Activated CD4-positive, alpha-beta memory T cell treated with anti-CD3 and anti-CD28 coated beads for 36 hours (primary cell): ENCODE measurements around the gene FAM174A. TPM values are rescaled to one million over a fixed set of nuclear protein-coding genes. Genes with fewer than 3 reads are reported as not detected.

Experiments used
- CTCF ChIA-PET: fragments of 350-600 bp; sonication (Branson Sonifier 250); formaldehyde crosslinking; loops from one replicate; lab custom pipeline; 2021; ENCODE audit warnings: antibody characterized with exemption, inconsistent platforms; lab: Charles Lee
- POLR2A ChIA-PET: fragments of 350-600 bp; sonication (Branson Sonifier 250); formaldehyde crosslinking; loops from one replicate; lab custom pipeline; 2021; ENCODE audit warnings: antibody characterized with exemption; lab: Charles Lee
- DNase-seq: peaks from one replicate; pipeline ENCODE4 v3.0.0-alpha.2; 2020
- H3K27ac Mint-ChIP-seq: one replicate; pipeline ENCODE4 v1.8.0; 2021; ENCODE audit warnings: mixed read lengths
- H3K27me3 Mint-ChIP-seq: one replicate; pipeline ENCODE4 v1.8.0; 2021; ENCODE audit warnings: mixed read lengths
- H3K36me3 Mint-ChIP-seq: one replicate; pipeline ENCODE4 v1.8.0; 2021; ENCODE audit warnings: mixed read lengths
- H3K4me1 Mint-ChIP-seq: one replicate; pipeline ENCODE4 v1.8.0; 2021; ENCODE audit warnings: low read depth, mixed read lengths
- H3K4me3 Mint-ChIP-seq: one replicate; pipeline ENCODE4 v1.8.0; 2021; ENCODE audit warnings: mild to moderate bottlenecking, mixed read lengths
- H3K9me3 Mint-ChIP-seq: one replicate; pipeline ENCODE4 v1.8.0; 2021; ENCODE audit warnings: mixed read lengths
- intact Hi-C: fragments of 100-400 bp; cut with micrococcal nuclease; formaldehyde crosslinking; loops from one replicate; pipeline ENCODE4 v1.15.1; 2023
- total RNA-seq, 2 experiments: library from RNA; stranded (reverse); gene quantifications; one replicate each; pipeline ENCODE4 v1.2.3, GENCODE V29; 2021

Gene FAM174A
- 1 to 10 TPM; 5.8 to 8.3 TPM for total RNA-seq

GRCh38 chr5:100535060-100536005, at the start of gene FAM174A:
Gene FAM174A, plus strand, starts transcription at chr5:100535374. Its CDS starts 157 bp downstream, at chr5:100535531.
- POLR2A ChIA-PET, result interaction anchor here (0.6 kb wide), 2 partner anchors 353 to 367 kb away, joined by 3 read pairs; no protein-coding TSS in a partner anchor
- peaks cover 15% of the 10 kb centered on the region for H3K9me3 Mint-ChIP-seq
- H3K36me3 Mint-ChIP-seq, result peaks cover 13% of the 10 kb centered on the region
- peak within 1 kb of the TSS; percentile 98 for H3K4me3 Mint-ChIP-seq
- intact Hi-C loops, result loop anchor here (1.0 to 5.0 kb wide), 3 partner anchors 31 to 1608 kb away; partner anchors contain the start of genes CHD1 and ST8SIA4
- H3K27me3 Mint-ChIP-seq, result no peaks in the 10 kb centered on the region
- DNase-seq, result peak; percentile 96
- CTCF ChIA-PET, result interaction anchor here (1.3 kb wide), 1 partner anchor 10 kb away, joined by 3 read pairs; no protein-coding TSS in a partner anchor
- H3K27ac Mint-ChIP-seq, result peak within 1 kb of the TSS; percentile 87
- peaks cover 22% of the 10 kb centered on the region for H3K4me1 Mint-ChIP-seq

GRCh38 chr5:100493996-100494395, 41.2 kb upstream of the FAM174A start:
- no peaks in the 10 kb centered on the region for H3K27me3 Mint-ChIP-seq
- no peak overlapping the region for H3K4me3 Mint-ChIP-seq
- H3K36me3 Mint-ChIP-seq, result peaks cover under 1% of the 10 kb centered on the region
- H3K27ac Mint-ChIP-seq, result no peak overlapping the region
- H3K9me3 Mint-ChIP-seq, result peaks cover 4% of the 10 kb centered on the region
- CTCF ChIA-PET, result no interaction called here
- DNase-seq, result no peak
- no peaks in the 10 kb centered on the region for H3K4me1 Mint-ChIP-seq
- intact Hi-C loops, result no loop called here
- POLR2A ChIA-PET, result no interaction called here

DNA sequence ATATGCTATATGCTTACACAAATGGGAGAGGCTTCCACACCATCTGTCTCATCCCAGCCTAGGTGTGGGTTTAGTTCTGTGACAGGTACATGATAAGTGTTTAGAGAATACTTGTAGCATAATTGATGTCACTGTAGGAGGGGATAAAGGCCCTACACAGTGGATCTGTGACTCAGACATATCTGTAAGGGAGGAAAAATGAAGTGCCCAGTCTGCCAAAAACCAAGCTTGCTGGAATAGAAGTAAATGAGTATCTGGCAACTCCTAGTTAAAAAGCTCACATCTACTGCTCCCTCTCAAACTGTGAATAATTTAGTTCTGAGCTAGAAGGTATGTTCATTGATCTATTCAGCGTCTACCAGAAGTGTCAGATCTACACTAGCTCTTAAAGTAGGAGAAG, 38.9 kb upstream of the FAM174A start:
- DNase-seq, result no peak
- CTCF ChIA-PET, result interaction anchor here (1.5 kb wide), 1 partner anchor 22 kb away, joined by 3 read pairs; no protein-coding TSS in a partner anchor
- Mint-ChIP-seq H3K4me3 (no peak overlapping the region), H3K36me3 (no peaks in the 10 kb centered on the region), H3K27me3 (no peaks in the 10 kb centered on the region), H3K9me3 (no peaks in the 10 kb centered on the region), H3K27ac (no peak overlapping the region), H3K4me1 (no peaks in the 10 kb centered on the region)
- intact Hi-C loops, result no loop called here
- POLR2A ChIA-PET, result no interaction called here

DNA sequence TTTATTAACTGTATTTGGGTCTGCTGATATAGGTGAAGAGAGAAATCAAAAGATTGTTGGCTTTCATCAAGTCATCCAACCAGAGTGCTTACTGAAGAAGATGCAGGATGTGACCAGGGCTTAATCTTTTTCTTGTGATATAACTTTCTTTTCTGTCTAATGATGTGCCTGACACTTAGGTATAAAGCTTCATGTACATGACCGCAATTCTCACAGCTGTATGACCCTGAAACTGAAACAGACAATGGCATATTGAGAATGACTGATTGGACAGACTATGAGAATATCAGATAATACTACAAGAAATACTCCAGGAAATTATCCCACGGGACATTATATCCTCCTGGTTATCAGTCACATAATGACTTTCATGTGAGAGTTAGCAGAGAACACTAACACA, 32.5 kb upstream of the FAM174A start:
- no peaks in the 10 kb centered on the region for H3K27me3 Mint-ChIP-seq
- H3K4me3 Mint-ChIP-seq, result no peak overlapping the region
- no peak for DNase-seq
- no peaks in the 10 kb centered on the region for H3K9me3 Mint-ChIP-seq
- CTCF ChIA-PET, result no interaction called here
- POLR2A ChIA-PET, result no interaction called here
- no peak overlapping the region for H3K27ac Mint-ChIP-seq
- no peaks in the 10 kb centered on the region for H3K4me1 Mint-ChIP-seq
- no peaks in the 10 kb centered on the region for H3K36me3 Mint-ChIP-seq
- intact Hi-C loops, result no loop called here

GRCh38 chr5:100505984-100506670, 29.0 kb upstream of the FAM174A start:
- Mint-ChIP-seq H3K4me1 (no peaks in the 10 kb centered on the region), H3K9me3 (no peaks in the 10 kb centered on the region), H3K27ac (no peak overlapping the region), H3K36me3 (no peaks in the 10 kb centered on the region), H3K27me3 (no peaks in the 10 kb centered on the region), H3K4me3 (no peak overlapping the region)
- ChIA-PET POLR2A (no interaction called here), CTCF (no interaction called here)
- intact Hi-C loops, result no loop called here
- no peak for DNase-seq

DNA sequence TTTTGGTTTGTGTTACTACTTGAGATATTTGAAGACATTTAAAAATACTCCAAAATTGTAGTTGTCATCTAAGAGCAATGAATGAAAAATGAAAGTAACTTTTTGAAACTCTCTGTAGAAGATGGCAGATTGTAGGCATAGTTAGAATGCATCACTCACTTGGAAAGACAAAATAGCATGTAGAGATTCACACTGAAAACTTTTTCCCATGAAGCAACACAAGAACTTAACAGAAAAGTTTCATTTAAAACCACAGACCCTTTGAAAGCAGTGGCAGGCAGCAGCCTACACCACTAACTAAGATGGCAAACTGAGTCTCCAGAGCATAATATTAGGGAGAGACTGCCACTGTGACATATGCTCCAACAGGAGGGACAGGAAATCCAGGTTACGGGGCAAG, 18.9 kb upstream of the FAM174A start:
- DNase-seq, result no peak
- no peaks in the 10 kb centered on the region for H3K4me1 Mint-ChIP-seq
- peaks cover 8% of the 10 kb centered on the region for H3K36me3 Mint-ChIP-seq
- peaks cover 9% of the 10 kb centered on the region for H3K27me3 Mint-ChIP-seq
- H3K4me3 Mint-ChIP-seq, result no peak overlapping the region
- CTCF ChIA-PET, result no interaction called here
- intact Hi-C loops, result no loop called here
- POLR2A ChIA-PET, result no interaction called here
- no peak overlapping the region for H3K27ac Mint-ChIP-seq
- H3K9me3 Mint-ChIP-seq, result peaks cover 27% of the 10 kb centered on the region

GRCh38 chr5:100517301-100517974, 17.7 kb upstream of the FAM174A start:
- H3K4me3 Mint-ChIP-seq, result no peak overlapping the region
- no peak overlapping the region for H3K27ac Mint-ChIP-seq

DNA sequence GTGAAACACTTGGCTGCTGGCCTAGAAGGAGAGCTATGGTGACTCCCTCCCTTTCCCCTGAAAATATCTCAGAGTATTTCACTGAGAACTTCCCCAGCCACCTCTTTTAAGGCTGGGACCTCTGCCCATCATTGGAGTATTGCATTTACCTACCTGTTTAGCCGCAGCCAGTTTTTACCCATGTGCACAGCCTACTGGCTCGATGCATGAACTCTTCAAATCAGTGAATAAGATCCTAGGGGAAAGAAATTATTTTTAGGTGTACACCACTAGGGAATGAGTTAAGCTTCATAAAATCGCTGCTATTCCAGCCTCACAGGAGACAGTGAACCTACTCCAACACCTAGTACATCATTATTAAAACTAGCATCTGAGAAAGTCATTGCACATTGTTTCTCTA, 16.8 kb upstream of the FAM174A start:
- POLR2A ChIA-PET, result no interaction called here
- Mint-ChIP-seq H3K4me3 (no peak overlapping the region), H3K4me1 (no peaks in the 10 kb centered on the region), H3K27me3 (peaks cover 12% of the 10 kb centered on the region), H3K9me3 (peaks cover 27% of the 10 kb centered on the region), H3K36me3 (peaks cover 8% of the 10 kb centered on the region), H3K27ac (no peak overlapping the region)
- DNase-seq, result no peak
- intact Hi-C loops, result no loop called here
- CTCF ChIA-PET, result no interaction called here

More at GRCh38 chr5:100517301-100517974, 17.7 kb upstream of the FAM174A start:
- Mint-ChIP-seq H3K4me1 (no peaks in the 10 kb centered on the region), H3K9me3 (peaks cover 27% of the 10 kb centered on the region), H3K27me3 (peaks cover 9% of the 10 kb centered on the region), H3K36me3 (peaks cover 8% of the 10 kb centered on the region)
- ChIA-PET POLR2A (no interaction called here), CTCF (no interaction called here)
- no peak for DNase-seq
- intact Hi-C loops, result no loop called here

DNA sequence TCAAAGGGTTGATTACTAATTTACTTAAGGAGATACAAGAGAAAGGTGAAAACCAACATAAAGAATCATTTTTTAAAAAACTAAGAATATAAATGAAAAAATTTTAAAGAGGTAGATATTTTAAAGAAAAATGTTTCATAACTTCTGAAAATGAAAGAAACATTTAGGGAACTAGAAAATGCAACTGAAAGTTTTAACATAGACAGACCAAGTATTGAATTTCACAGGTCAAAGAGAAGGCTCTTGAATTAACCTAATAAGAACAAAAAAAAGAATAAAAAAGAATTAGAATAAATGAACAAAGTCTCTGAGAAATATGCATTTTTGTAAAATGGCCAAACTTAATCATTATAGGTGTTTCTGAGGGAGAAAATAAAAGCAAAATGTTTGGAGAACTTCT, 16.1 kb upstream of the FAM174A start:
- H3K9me3 Mint-ChIP-seq, result peaks cover 27% of the 10 kb centered on the region
- ChIA-PET POLR2A (no interaction called here), CTCF (no interaction called here)
- intact Hi-C loops, result no loop called here
- H3K27me3 Mint-ChIP-seq, result peaks cover 15% of the 10 kb centered on the region
- no peak overlapping the region for H3K27ac Mint-ChIP-seq
- peaks cover 8% of the 10 kb centered on the region for H3K36me3 Mint-ChIP-seq
- no peak for DNase-seq
- no peaks in the 10 kb centered on the region for H3K4me1 Mint-ChIP-seq
- H3K4me3 Mint-ChIP-seq, result no peak overlapping the region

DNA sequence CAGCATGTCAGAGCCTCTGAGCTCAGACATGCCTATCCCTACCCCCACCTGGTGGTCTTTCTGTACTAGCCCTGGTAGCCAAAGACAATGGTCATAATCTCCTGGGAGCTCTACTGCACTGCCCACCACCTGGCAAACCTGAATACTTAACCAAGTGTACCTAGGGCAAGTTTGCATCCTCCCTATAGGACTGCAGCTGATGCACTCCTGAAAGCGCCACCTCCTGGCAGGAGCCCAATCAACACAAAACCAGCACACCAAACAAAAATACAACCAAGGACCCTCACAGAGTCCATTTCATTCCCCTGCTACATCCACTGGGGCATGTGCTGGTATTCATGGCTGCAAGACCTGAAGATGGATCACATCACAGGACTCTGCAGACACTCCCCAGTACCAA, 14.8 kb upstream of the FAM174A start:
- no peaks in the 10 kb centered on the region for H3K4me1 Mint-ChIP-seq
- H3K27ac Mint-ChIP-seq, result no peak overlapping the region
- CTCF ChIA-PET, result interaction anchor here (1.1 kb wide), 1 partner anchor 50 kb away, joined by 3 read pairs; no protein-coding TSS in a partner anchor
- POLR2A ChIA-PET, result no interaction called here
- H3K4me3 Mint-ChIP-seq, result no peak overlapping the region
- intact Hi-C loops, result no loop called here
- peaks cover 27% of the 10 kb centered on the region for H3K9me3 Mint-ChIP-seq
- DNase-seq, result no peak
- peaks cover 19% of the 10 kb centered on the region for H3K27me3 Mint-ChIP-seq
- H3K36me3 Mint-ChIP-seq, result peaks cover 8% of the 10 kb centered on the region

- intact Hi-C loops, result loop anchor here (5.0 kb wide), 1 partner anchor 1611 kb away; the partner anchor contains the start of gene CHD1
- H3K36me3 Mint-ChIP-seq, result peaks cover 1% of the 10 kb centered on the region
- ChIA-PET POLR2A (no interaction called here), CTCF (no interaction called here)
- DNase-seq, result no peak
- no peak overlapping the region for H3K27ac Mint-ChIP-seq
- no peak overlapping the region for H3K4me3 Mint-ChIP-seq
- no peaks in the 10 kb centered on the region for H3K27me3 Mint-ChIP-seq
- H3K9me3 Mint-ChIP-seq, result no peaks in the 10 kb centered on the region
- peaks cover 22% of the 10 kb centered on the region for H3K4me1 Mint-ChIP-seq
Measured at GRCh38 chr5:100537946-100538345, 2.8 kb downstream of the FAM174A start.

- intact Hi-C loops, result loop anchor here (5.0 kb wide), 1 partner anchor 1612 kb away; the partner anchor contains the start of gene CHD1
- POLR2A ChIA-PET, result no interaction called here
- no peak overlapping the region for H3K4me3 Mint-ChIP-seq
- CTCF ChIA-PET, result no interaction called here
- H3K27me3 Mint-ChIP-seq, result no peaks in the 10 kb centered on the region
- H3K27ac Mint-ChIP-seq, result no peak overlapping the region
- no peak for DNase-seq
- H3K36me3 Mint-ChIP-seq, result peaks cover 1% of the 10 kb centered on the region
- H3K9me3 Mint-ChIP-seq, result no peaks in the 10 kb centered on the region
- H3K4me1 Mint-ChIP-seq, result peaks cover 18% of the 10 kb centered on the region
Measured at GRCh38 chr5:100539519-100539918, 4.3 kb downstream of the FAM174A start.
